SK-N-MC (cell line): ENCODE data around the gene SUSD4.

Experiments
- EZH2 ChIP-seq: fragments of 200-600 bp; sonication (generic); IDR thresholded peaks from one replicate; pipeline ENCODE4 v1.6.1; 2017; ENCODE audit warnings: antibody characterized with exemption
- FOXP2 ChIP-seq: optimal IDR thresholded peaks from 2 replicates; pipeline ENCODE3; 2011; ENCODE audit warnings: mild to moderate bottlenecking, moderate library complexity; ENCODE audit not compliant: insufficient read depth; ENCODE audit errors: extremely low read length, control extremely low read depth
- POLR2AphosphoS5 ChIP-seq: IDR thresholded peaks from 2 replicates; pipeline ENCODE4 v1.6.1; 2012; ENCODE audit warnings: mild to moderate bottlenecking, low read depth, low read length, borderline replicate concordance

DNA sequence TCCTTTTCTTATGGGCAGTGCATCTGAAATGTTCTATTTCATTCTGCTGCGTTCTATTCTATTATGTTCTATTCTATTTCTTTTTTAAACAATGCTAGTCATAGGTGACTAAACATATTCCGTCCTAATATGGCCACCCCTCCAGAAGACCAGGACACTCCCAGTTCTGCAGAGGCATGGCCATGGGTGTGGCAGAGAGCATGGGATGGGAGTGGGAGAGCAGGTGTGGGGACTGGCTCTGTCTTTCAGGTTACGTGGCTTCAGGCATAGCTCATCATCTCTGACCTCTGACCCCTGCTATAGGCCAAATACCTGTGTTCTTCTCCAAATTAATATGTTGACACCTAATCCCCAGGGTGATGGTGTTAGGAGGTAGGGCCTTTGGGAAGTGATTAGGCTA, 187.5 kb downstream of the SUSD4 start:
- TF ChIP-seq POLR2AphosphoS5, result no peak
- no peak for TF ChIP-seq EZH2
- no peak for TF ChIP-seq FOXP2
